ENCODE measurements around the gene BACH2. TPM values are rescaled to one million over a fixed set of nuclear protein-coding genes. Genes with fewer than 3 reads are reported as not detected.

The BACH2 gene
- polyA plus RNA-seq, 1 donor (not counting 4 experiments of a cell fraction or from before 2014, with no cell fraction given), result 0.50 TPM

DNA sequence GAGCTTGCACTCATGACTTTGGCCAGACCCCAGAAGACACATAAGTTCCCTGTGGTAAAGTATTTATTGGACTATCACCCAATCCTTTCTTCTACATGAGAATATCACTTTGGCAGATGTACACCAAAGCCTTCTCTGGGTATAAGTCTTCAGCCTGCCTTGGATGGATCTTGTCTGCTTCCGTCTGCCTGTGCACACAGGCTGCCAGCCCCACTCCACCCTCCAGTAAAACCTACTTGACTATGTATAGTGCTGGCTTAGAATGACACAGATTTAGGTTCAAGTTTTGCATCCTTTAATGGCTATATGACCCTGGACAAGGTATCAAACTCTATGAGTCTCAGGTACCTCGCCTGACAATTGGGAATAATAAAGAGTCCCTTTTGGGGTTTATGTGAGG is 63.4 kb downstream of the BACH2 start:
- Histone ChIP-seq H2AFZ (ENCODE audit: control insufficient read depth, low read length) (no peak overlapping the region), H3K4me3 (ENCODE audit: control insufficient read depth in 2 of 3, extremely low read depth in 1 of 3, insufficient read depth in 2 of 3, low read depth in 1 of 3, low read length in 3 of 3) (no peak overlapping the region), H3K9me1 (ENCODE audit: control insufficient read depth, extremely low read depth, insufficient read depth, low read length) (no peaks in the 10 kb centered on the region), H3K79me2 (ENCODE audit: control insufficient read depth, insufficient read depth, low read length) (no peaks in the 10 kb centered on the region), H4K20me1 (ENCODE audit: control insufficient read depth, extremely low read depth, insufficient read depth, low read length) (no peaks in the 10 kb centered on the region), H3K4me1 (ENCODE audit: control insufficient read depth, extremely low read depth, insufficient read depth, low read length) (no peaks in the 10 kb centered on the region), H3K4me2 (ENCODE audit: control insufficient read depth, extremely low read depth, insufficient read depth, low read depth, low read length) (no peak overlapping the region), H3K9ac (ENCODE audit: control insufficient read depth, extremely low read depth, insufficient read depth, low read length) (no peak overlapping the region), H3K27me3 (ENCODE audit: control insufficient read depth, extremely low read depth, insufficient read depth, low read length) (no peaks in the 10 kb centered on the region), H3K27ac (ENCODE audit: control insufficient read depth, insufficient read depth, low read length) (no peak overlapping the region), H3K9me3 (ENCODE audit: control insufficient read depth, low read depth, low read length) (no peaks in the 10 kb centered on the region), H3K36me3 (ENCODE audit: control insufficient read depth in 2 of 2, extremely low read depth in 1 of 2, insufficient read depth in 2 of 2, low read length in 2 of 2) (no peaks in the 10 kb centered on the region)
- FAIRE-seq, result no peak
- no peak for DNase-seq (ENCODE audit: low read depth, low spot score)
- no peak for TF ChIP-seq EZH2 (IDR thresholded peaks at IDR 0.05; ENCODE audit: low read length)
- TF ChIP-seq, protein P1, sequence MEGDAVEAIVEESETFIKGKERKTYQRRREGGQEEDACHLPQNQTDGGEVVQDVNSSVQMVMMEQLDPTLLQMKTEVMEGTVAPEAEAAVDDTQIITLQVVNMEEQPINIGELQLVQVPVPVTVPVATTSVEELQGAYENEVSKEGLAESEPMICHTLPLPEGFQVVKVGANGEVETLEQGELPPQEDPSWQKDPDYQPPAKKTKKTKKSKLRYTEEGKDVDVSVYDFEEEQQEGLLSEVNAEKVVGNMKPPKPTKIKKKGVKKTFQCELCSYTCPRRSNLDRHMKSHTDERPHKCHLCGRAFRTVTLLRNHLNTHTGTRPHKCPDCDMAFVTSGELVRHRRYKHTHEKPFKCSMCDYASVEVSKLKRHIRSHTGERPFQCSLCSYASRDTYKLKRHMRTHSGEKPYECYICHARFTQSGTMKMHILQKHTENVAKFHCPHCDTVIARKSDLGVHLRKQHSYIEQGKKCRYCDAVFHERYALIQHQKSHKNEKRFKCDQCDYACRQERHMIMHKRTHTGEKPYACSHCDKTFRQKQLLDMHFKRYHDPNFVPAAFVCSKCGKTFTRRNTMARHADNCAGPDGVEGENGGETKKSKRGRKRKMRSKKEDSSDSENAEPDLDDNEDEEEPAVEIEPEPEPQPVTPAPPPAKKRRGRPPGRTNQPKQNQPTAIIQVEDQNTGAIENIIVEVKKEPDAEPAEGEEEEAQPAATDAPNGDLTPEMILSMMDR (optimal IDR thresholded peaks at IDR 0.05 in 1 of 3, IDR thresholded peaks at IDR 0.05 in 1 of 3, conservative IDR thresholded peaks at IDR 0.05 in 1 of 3; ENCODE audit: extremely low read depth in 1 of 3, insufficient read depth in 2 of 3, low read length in 3 of 3), result no peak
- dilution Hi-C loops (cut with MboI; ENCODE audit: extremely low pct_ligation_motif_present, low sequenced_read_pairs), result no loop called here

DNA sequence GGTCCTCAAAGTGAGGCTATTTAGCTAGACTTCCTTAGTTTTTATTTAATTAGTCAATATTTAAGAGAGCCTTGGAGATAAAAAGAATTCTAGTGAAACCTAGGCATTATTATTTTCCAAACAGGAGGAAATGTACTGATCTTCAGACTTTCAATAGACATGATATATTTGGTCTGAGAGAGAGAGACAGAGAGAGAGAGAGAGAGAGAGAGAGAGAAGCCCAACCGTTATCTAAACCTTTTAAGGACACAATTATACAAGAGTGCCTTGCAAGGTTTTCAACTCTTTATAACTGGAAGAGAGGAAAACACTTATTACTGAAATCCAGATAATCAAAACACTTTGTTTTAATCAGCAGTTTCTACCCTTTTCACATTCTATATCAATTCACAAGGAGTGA is 64.8 kb downstream of the BACH2 start:
- H3K27me3 ChIP-seq (ENCODE audit: control insufficient read depth, extremely low read depth, insufficient read depth, low read length), result no peaks in the 10 kb centered on the region
- H3K27ac ChIP-seq (ENCODE audit: control insufficient read depth, insufficient read depth, low read length), result no peak overlapping the region
- H3K4me1 ChIP-seq (ENCODE audit: control insufficient read depth, extremely low read depth, insufficient read depth, low read length), result no peaks in the 10 kb centered on the region
- no peaks in the 10 kb centered on the region for H3K79me2 ChIP-seq (ENCODE audit: control insufficient read depth, insufficient read depth, low read length)
- no peak overlapping the region for H3K9ac ChIP-seq (ENCODE audit: control insufficient read depth, extremely low read depth, insufficient read depth, low read length)
- no peak overlapping the region for H3K4me3 ChIP-seq (ENCODE audit: control insufficient read depth in 2 of 3, extremely low read depth in 1 of 3, insufficient read depth in 2 of 3, low read depth in 1 of 3, low read length in 3 of 3)
- H4K20me1 ChIP-seq (ENCODE audit: control insufficient read depth, extremely low read depth, insufficient read depth, low read length), result no peaks in the 10 kb centered on the region
- no peak for FAIRE-seq
- no peak overlapping the region for H2AFZ ChIP-seq (ENCODE audit: control insufficient read depth, low read length)
- dilution Hi-C loops (cut with MboI; ENCODE audit: extremely low pct_ligation_motif_present, low sequenced_read_pairs), result no loop called here
- H3K9me3 ChIP-seq (ENCODE audit: control insufficient read depth, low read depth, low read length), result no peaks in the 10 kb centered on the region
- no peak overlapping the region for H3K4me2 ChIP-seq (ENCODE audit: control insufficient read depth, extremely low read depth, insufficient read depth, low read depth, low read length)
- no peak for DNase-seq (ENCODE audit: low read depth, low spot score)
- H3K9me1 ChIP-seq (ENCODE audit: control insufficient read depth, extremely low read depth, insufficient read depth, low read length), result no peaks in the 10 kb centered on the region
- H3K36me3 ChIP-seq (ENCODE audit: control insufficient read depth in 2 of 2, extremely low read depth in 1 of 2, insufficient read depth in 2 of 2, low read length in 2 of 2), result no peaks in the 10 kb centered on the region
- no peak for TF ChIP-seq EZH2 (IDR thresholded peaks at IDR 0.05; ENCODE audit: low read length)

DNA sequence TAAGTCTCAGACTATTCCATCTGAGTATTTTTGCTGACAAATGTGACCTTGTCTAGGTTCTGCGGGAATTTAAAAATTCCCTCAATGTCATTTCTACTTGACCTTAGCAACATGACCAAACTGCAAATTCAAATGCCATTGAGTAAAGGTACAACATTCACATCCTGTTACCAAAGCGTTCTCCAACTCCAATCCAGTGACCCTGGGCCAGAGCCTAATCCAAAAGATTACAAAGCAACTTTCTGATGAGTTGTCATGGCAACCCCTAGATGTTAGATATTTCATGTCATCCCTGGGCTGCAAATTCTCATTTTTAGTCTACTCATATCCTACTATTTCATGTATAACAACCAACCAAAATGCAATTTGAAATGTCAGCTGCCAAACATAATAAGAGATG is 65.3 kb downstream of the BACH2 start:
- H3K9ac ChIP-seq (ENCODE audit: control insufficient read depth, extremely low read depth, insufficient read depth, low read length), result no peak overlapping the region
- no peaks in the 10 kb centered on the region for H3K27me3 ChIP-seq (ENCODE audit: control insufficient read depth, extremely low read depth, insufficient read depth, low read length)
- no peaks in the 10 kb centered on the region for H3K79me2 ChIP-seq (ENCODE audit: control insufficient read depth, insufficient read depth, low read length)
- H3K9me1 ChIP-seq (ENCODE audit: control insufficient read depth, extremely low read depth, insufficient read depth, low read length), result no peaks in the 10 kb centered on the region
- FAIRE-seq (no peak), DNase-seq (ENCODE audit: low read depth, low spot score) (no peak)
- no peaks in the 10 kb centered on the region for H3K36me3 ChIP-seq (ENCODE audit: control insufficient read depth in 2 of 2, extremely low read depth in 1 of 2, insufficient read depth in 2 of 2, low read length in 2 of 2)
- TF ChIP-seq, protein P1 (optimal IDR thresholded peaks at IDR 0.05 in 1 of 3, IDR thresholded peaks at IDR 0.05 in 1 of 3, conservative IDR thresholded peaks at IDR 0.05 in 1 of 3; ENCODE audit: extremely low read depth in 1 of 3, insufficient read depth in 2 of 3, low read length in 3 of 3), result no peak
- TF ChIP-seq EZH2 (IDR thresholded peaks at IDR 0.05; ENCODE audit: low read length), result no peak
- H3K4me2 ChIP-seq (ENCODE audit: control insufficient read depth, extremely low read depth, insufficient read depth, low read depth, low read length), result no peak overlapping the region
- dilution Hi-C loops (cut with MboI; ENCODE audit: extremely low pct_ligation_motif_present, low sequenced_read_pairs), result no loop called here
- H2AFZ ChIP-seq (ENCODE audit: control insufficient read depth, low read length), result no peak overlapping the region
- H3K27ac ChIP-seq (ENCODE audit: control insufficient read depth, insufficient read depth, low read length), result no peak overlapping the region
- H3K4me1 ChIP-seq (ENCODE audit: control insufficient read depth, extremely low read depth, insufficient read depth, low read length), result no peaks in the 10 kb centered on the region
- no peak overlapping the region for H3K4me3 ChIP-seq (ENCODE audit: control insufficient read depth in 2 of 3, extremely low read depth in 1 of 3, insufficient read depth in 2 of 3, low read depth in 1 of 3, low read length in 3 of 3)
- no peaks in the 10 kb centered on the region for H3K9me3 ChIP-seq (ENCODE audit: control insufficient read depth, low read depth, low read length)
- H4K20me1 ChIP-seq (ENCODE audit: control insufficient read depth, extremely low read depth, insufficient read depth, low read length), result no peaks in the 10 kb centered on the region

All from keratinocyte (primary cell).